Measurements from ENCODE around the gene KIFC1.

DNA sequence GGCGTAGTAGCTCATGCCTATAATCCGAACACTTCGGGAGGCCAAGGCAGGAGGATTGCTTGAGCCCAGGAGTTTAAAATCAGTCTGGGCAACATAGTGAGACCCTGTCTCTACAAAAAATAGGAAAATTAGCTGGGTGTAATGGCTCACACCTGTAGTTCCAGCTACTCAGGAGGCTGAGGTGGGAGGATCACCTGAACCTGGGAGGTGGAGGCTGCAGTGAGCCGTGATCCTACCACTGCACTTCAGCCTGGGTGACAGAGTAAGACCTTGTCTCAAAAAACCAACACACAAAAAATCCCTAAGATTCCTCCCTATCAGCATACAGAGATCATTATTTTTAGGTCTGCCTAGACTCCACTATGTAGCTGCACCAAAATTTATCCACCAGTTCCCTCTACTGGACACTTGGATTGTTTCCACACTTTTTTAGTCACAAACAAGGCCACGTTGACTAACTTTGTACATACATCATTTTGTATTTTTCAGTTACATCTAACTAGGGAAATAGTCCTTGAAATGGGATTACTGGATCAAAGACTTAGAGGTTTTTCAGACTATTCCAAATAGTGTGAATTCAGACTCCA lies 15.6 kb downstream of the KIFC1 start:
- no peak for TF ChIP-seq POLR2A (IDR thresholded peaks at IDR 0.05; ENCODE audit: extremely low read depth, insufficient read length)
- TF ChIP-seq MYC (IDR thresholded peaks at IDR 0.05; ENCODE audit: low read depth, low read length), result no peak
- no peak for TF ChIP-seq CTCF (IDR thresholded peaks at IDR 0.05; ENCODE audit: low read depth, low read length)
- no peak for TF ChIP-seq MAX (IDR thresholded peaks at IDR 0.05; ENCODE audit: low read depth, low read length)
